SK-N-SH (cell line): ENCODE data around the gene ARID1B.

Source experiments
- EP300 ChIP-seq, 2 experiments: IDR thresholded peaks; 2 replicates each; pipeline versions ENCODE4 v1.4.0 to v1.6.1; 2012; ENCODE audit warnings: borderline replicate concordance in 1 of 2, low read depth in 1 of 2, low read length in 1 of 2
- FOXJ3 ChIP-seq: sonication (generic); formaldehyde crosslinking; IDR thresholded peaks from 2 replicates; pipeline ENCODE4 v1.5.1; 2020; ENCODE audit warnings: mild to moderate bottlenecking, missing genetic modification reagents
- MAX ChIP-seq: IDR thresholded peaks from 2 replicates; pipeline ENCODE4 v1.4.0; 2012; ENCODE audit warnings: low read depth
- MXI1 ChIP-seq: IDR thresholded peaks from 2 replicates; pipeline ENCODE4 v1.6.1; 2012; ENCODE audit warnings: mild to moderate bottlenecking, low read depth, low read length, improper control_type of control experiment
- POLR2AphosphoS5 ChIP-seq: IDR thresholded peaks from 2 replicates; pipeline ENCODE4 v1.6.1; 2012; ENCODE audit warnings: low read depth, low read length
- RAD21 ChIP-seq: IDR thresholded peaks from 2 replicates; pipeline ENCODE4 v1.6.1; 2012; ENCODE audit warnings: mild to moderate bottlenecking, low read length
- RXRA ChIP-seq: IDR thresholded peaks from 2 replicates; pipeline ENCODE4 v1.4.0; 2012; ENCODE audit warnings: low read depth, mild to moderate bottlenecking, borderline replicate concordance
- SMC3 ChIP-seq: IDR thresholded peaks from 2 replicates; pipeline ENCODE4 v1.6.1; 2012; ENCODE audit warnings: low read depth, low read length, improper control_type of control experiment
- TF ChIP-seq, protein P1 (sequence below): fragments of 200-600 bp; sonication (generic); IDR thresholded peaks from 2 replicates; pipeline ENCODE4 v1.6.1; 2017; ENCODE audit warnings: antibody characterized with exemption, mild to moderate bottlenecking, moderate library complexity

GRCh38 chr6:157226761-157227160, 449.6 kb downstream of the ARID1B start:
- TF ChIP-seq, protein P1, sequence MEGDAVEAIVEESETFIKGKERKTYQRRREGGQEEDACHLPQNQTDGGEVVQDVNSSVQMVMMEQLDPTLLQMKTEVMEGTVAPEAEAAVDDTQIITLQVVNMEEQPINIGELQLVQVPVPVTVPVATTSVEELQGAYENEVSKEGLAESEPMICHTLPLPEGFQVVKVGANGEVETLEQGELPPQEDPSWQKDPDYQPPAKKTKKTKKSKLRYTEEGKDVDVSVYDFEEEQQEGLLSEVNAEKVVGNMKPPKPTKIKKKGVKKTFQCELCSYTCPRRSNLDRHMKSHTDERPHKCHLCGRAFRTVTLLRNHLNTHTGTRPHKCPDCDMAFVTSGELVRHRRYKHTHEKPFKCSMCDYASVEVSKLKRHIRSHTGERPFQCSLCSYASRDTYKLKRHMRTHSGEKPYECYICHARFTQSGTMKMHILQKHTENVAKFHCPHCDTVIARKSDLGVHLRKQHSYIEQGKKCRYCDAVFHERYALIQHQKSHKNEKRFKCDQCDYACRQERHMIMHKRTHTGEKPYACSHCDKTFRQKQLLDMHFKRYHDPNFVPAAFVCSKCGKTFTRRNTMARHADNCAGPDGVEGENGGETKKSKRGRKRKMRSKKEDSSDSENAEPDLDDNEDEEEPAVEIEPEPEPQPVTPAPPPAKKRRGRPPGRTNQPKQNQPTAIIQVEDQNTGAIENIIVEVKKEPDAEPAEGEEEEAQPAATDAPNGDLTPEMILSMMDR = no peak
- TF ChIP-seq RAD21 = no peak
- TF ChIP-seq SMC3 = no peak
- TF ChIP-seq MXI1 = no peak
- TF ChIP-seq EP300 (IDR thresholded peaks at IDR 0.05; ENCODE audit: borderline replicate concordance in 1 of 2, low read depth in 1 of 2, low read length in 1 of 2) = no peak
- no peak for TF ChIP-seq POLR2AphosphoS5
- TF ChIP-seq FOXJ3 (CRISPR knock-in tag) = no peak
- no peak for TF ChIP-seq MAX
- TF ChIP-seq RXRA = no peak
